Measurements from ENCODE around the gene CCT8L2. TPM values are rescaled to one million over a fixed set of nuclear protein-coding genes. Genes with fewer than 3 reads are reported as not detected.
"Not testable (repeated sequence)": the region's sequence is repeated elsewhere in the genome, so short reads cannot be mapped to it uniquely, and the experiment has no call there.

The CCT8L2 gene
- total RNA-seq, 1 donor from 2014 or later = not detected

GRCh38 chr22:16608931-16609330 lies 16.3 kb upstream of the CCT8L2 start:
- Mint-ChIP-seq H3K9me3 (peaks cover 9% of the 10 kb centered on the region), H3K4me3 (no peak overlapping the region), H3K4me1 (ENCODE audit: unreplicated experiment) (no peaks in the 10 kb centered on the region), H3K27ac (no peak overlapping the region), H3K27me3 (no peaks in the 10 kb centered on the region), H3K36me3 (no peaks in the 10 kb centered on the region)
- no peak for TF ChIP-seq CTCF (conservative IDR thresholded peaks at IDR 0.05)
- DNase-seq (ENCODE audit: extremely low spot score, unreplicated experiment) = no peak

- H3K27ac Mint-ChIP-seq; H3K4me3 Mint-ChIP-seq; H3K36me3 Mint-ChIP-seq; H3K4me1 Mint-ChIP-seq (ENCODE audit: unreplicated experiment); H3K27me3 Mint-ChIP-seq; H3K9me3 Mint-ChIP-seq; DNase-seq (ENCODE audit: extremely low spot score, unreplicated experiment): not testable (repeated sequence)
Observed at GRCh38 chr22:16604257-16604998, 11.8 kb upstream of the CCT8L2 start.

GRCh38 chr22:16603770-16604242 lies 11.2 kb upstream of the CCT8L2 start:
- not testable (repeated sequence) for H3K9me3 Mint-ChIP-seq, H3K27ac Mint-ChIP-seq

GRCh38 chr22:16603448-16603768 lies 10.8 kb upstream of the CCT8L2 start:
- no peak overlapping the region for H3K4me3 Mint-ChIP-seq
- H3K4me1 Mint-ChIP-seq (ENCODE audit: unreplicated experiment) = no peaks in the 10 kb centered on the region
- H3K36me3 Mint-ChIP-seq = no peaks in the 10 kb centered on the region
- H3K27ac Mint-ChIP-seq = no peak overlapping the region
- no peak for TF ChIP-seq CTCF (conservative IDR thresholded peaks at IDR 0.05)
- no peak for DNase-seq (ENCODE audit: extremely low spot score, unreplicated experiment)
- H3K27me3 Mint-ChIP-seq = no peaks in the 10 kb centered on the region
- H3K9me3 Mint-ChIP-seq = peaks cover 5% of the 10 kb centered on the region

More at GRCh38 chr22:16603770-16604242, 11.2 kb upstream of the CCT8L2 start:
- DNase-seq (ENCODE audit: extremely low spot score, unreplicated experiment); H3K36me3 Mint-ChIP-seq; H3K4me1 Mint-ChIP-seq (ENCODE audit: unreplicated experiment); H3K4me3 Mint-ChIP-seq; H3K27me3 Mint-ChIP-seq: not testable (repeated sequence)

GRCh38 chr22:16602728-16603447 lies 10.3 kb upstream of the CCT8L2 start:
- not testable (repeated sequence) for H3K27me3 Mint-ChIP-seq; H3K9me3 Mint-ChIP-seq; H3K4me1 Mint-ChIP-seq (ENCODE audit: unreplicated experiment); H3K4me3 Mint-ChIP-seq; H3K27ac Mint-ChIP-seq; DNase-seq (ENCODE audit: extremely low spot score, unreplicated experiment); H3K36me3 Mint-ChIP-seq

- DNase-seq (ENCODE audit: extremely low spot score, unreplicated experiment); H3K36me3 Mint-ChIP-seq; H3K27me3 Mint-ChIP-seq; H3K4me1 Mint-ChIP-seq (ENCODE audit: unreplicated experiment); H3K4me3 Mint-ChIP-seq; H3K9me3 Mint-ChIP-seq; H3K27ac Mint-ChIP-seq: not testable (repeated sequence)
Observed at GRCh38 chr22:16602224-16602727, 9.7 kb upstream of the CCT8L2 start.

- Mint-ChIP-seq H3K27me3 (no peaks in the 10 kb centered on the region), H3K27ac (no peak overlapping the region), H3K9me3 (peaks cover 5% of the 10 kb centered on the region), H3K4me3 (no peak overlapping the region), H3K4me1 (ENCODE audit: unreplicated experiment) (no peaks in the 10 kb centered on the region), H3K36me3 (no peaks in the 10 kb centered on the region)
- DNase-seq (ENCODE audit: extremely low spot score, unreplicated experiment) = no peak
- no peak for TF ChIP-seq CTCF (conservative IDR thresholded peaks at IDR 0.05)
Observed at GRCh38 chr22:16601437-16602223, 9.0 kb upstream of the CCT8L2 start.

GRCh38 chr22:16600644-16601436 lies 8.2 kb upstream of the CCT8L2 start:
- H3K9me3 Mint-ChIP-seq; H3K4me1 Mint-ChIP-seq (ENCODE audit: unreplicated experiment); DNase-seq (ENCODE audit: extremely low spot score, unreplicated experiment); H3K27ac Mint-ChIP-seq; H3K36me3 Mint-ChIP-seq; H3K4me3 Mint-ChIP-seq; H3K27me3 Mint-ChIP-seq: not testable (repeated sequence)

GRCh38 chr22:16599648-16600047 lies 7.0 kb upstream of the CCT8L2 start:
- H3K27ac Mint-ChIP-seq; H3K9me3 Mint-ChIP-seq; H3K27me3 Mint-ChIP-seq; DNase-seq (ENCODE audit: extremely low spot score, unreplicated experiment); H3K4me1 Mint-ChIP-seq (ENCODE audit: unreplicated experiment); H3K4me3 Mint-ChIP-seq; H3K36me3 Mint-ChIP-seq: not testable (repeated sequence)

- not testable (repeated sequence) for H3K4me3 Mint-ChIP-seq; H3K36me3 Mint-ChIP-seq; DNase-seq (ENCODE audit: extremely low spot score, unreplicated experiment); H3K4me1 Mint-ChIP-seq (ENCODE audit: unreplicated experiment); H3K9me3 Mint-ChIP-seq; H3K27me3 Mint-ChIP-seq; H3K27ac Mint-ChIP-seq
Observed at GRCh38 chr22:16595251-16595650, 2.6 kb upstream of the CCT8L2 start.
